Measurements from ENCODE around the gene PIGP.

DNA sequence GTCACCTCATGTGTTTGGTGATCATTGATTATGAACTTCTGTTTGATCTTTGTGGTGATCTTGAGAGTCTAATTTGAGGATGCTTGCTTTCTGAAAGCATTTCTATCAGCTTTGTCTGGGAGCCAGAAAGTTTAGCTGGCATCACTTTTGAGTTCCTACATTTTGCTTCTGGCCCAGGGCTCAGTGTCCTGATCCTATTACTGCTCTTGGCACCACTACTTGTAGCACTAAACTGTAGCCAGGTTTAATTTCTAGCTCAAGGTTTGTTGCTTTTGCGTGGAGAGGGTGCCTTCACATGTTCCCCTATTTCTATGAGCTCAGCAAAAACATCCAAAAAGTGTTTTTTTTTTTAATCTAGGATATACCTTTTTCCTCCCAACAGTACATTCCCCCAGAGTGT is 9.5 kb upstream of the PIGP start:
- TF ChIP-seq POLR2A (IDR thresholded peaks at IDR 0.05) (no peak), CTCF (IDR thresholded peaks at IDR 0.05) (no peak)
